Measurements from ENCODE around the gene CHRM4. TPM values are rescaled to one million over a fixed set of nuclear protein-coding genes. Genes with fewer than 3 reads are reported as not detected.

The CHRM4 gene
- total RNA-seq, 1 donor from 2014 or later, result 0.27 TPM

DNA sequence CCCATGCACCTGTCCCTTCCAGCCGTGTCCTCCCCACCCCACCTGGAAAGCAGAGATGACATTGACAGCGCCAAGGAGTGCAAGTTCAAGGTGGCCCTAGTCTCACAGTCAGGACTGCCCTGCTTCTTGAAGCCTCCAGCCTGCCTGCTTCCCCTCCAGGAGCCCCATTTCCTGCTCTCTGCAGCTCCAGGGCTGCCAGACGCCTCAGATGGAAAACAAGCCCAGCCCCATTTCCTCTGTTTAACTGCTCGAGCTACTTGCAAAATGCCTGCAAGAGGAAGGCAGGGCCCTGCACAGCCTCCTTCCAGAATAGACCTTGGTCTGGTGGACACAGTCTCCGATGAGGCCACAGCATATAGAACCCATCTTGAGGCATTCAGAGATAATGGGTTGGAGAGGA lies 49.3 kb downstream of the CHRM4 start:
- H3K36me3 Mint-ChIP-seq (ENCODE audit: low read depth, unreplicated experiment), result no peaks in the 10 kb centered on the region
- H3K4me1 Mint-ChIP-seq (ENCODE audit: low read depth, unreplicated experiment), result peaks cover 25% of the 10 kb centered on the region
- Histone ChIP-seq H3K27ac (ENCODE audit: low read depth, low read length) (no peak overlapping the region), H3K9ac (ENCODE audit: low read length) (no peak overlapping the region), H3K27me3 (ENCODE audit: insufficient read depth, low read length) (no peaks in the 10 kb centered on the region), H3K36me3 (ENCODE audit: insufficient read depth, low read length) (no peaks in the 10 kb centered on the region), H3K4me3 (ENCODE audit: insufficient read depth, low read depth, low read length) (no peak overlapping the region), H3K4me1 (ENCODE audit: insufficient read depth, low read length) (peaks cover 15% of the 10 kb centered on the region), H4K20me1 (ENCODE audit: insufficient read depth, low read length) (no peaks in the 10 kb centered on the region), H3K79me2 (ENCODE audit: insufficient read depth, low read length) (no peaks in the 10 kb centered on the region), H3K9me3 (ENCODE audit: insufficient read depth, low read depth, low read length) (no peaks in the 10 kb centered on the region), H3K4me2 (ENCODE audit: low read length) (no peak overlapping the region), H2AFZ (ENCODE audit: low read depth, low read length) (no peak overlapping the region)
- no peaks in the 10 kb centered on the region for H3K9me3 Mint-ChIP-seq (ENCODE audit: unreplicated experiment)
- FAIRE-seq (no peak), DNase-seq (ENCODE audit: low read depth) (no peak)
- H3K27me3 Mint-ChIP-seq (ENCODE audit: low read depth, unreplicated experiment), result peaks cover 2% of the 10 kb centered on the region
- no peak overlapping the region for H3K4me3 Mint-ChIP-seq (ENCODE audit: unreplicated experiment)
- no peak overlapping the region for H3K27ac Mint-ChIP-seq (ENCODE audit: unreplicated experiment)
- no peak for TF ChIP-seq EZH2 (IDR thresholded peaks at IDR 0.05; ENCODE audit: insufficient read depth, low read length)
- TF ChIP-seq, protein P1, sequence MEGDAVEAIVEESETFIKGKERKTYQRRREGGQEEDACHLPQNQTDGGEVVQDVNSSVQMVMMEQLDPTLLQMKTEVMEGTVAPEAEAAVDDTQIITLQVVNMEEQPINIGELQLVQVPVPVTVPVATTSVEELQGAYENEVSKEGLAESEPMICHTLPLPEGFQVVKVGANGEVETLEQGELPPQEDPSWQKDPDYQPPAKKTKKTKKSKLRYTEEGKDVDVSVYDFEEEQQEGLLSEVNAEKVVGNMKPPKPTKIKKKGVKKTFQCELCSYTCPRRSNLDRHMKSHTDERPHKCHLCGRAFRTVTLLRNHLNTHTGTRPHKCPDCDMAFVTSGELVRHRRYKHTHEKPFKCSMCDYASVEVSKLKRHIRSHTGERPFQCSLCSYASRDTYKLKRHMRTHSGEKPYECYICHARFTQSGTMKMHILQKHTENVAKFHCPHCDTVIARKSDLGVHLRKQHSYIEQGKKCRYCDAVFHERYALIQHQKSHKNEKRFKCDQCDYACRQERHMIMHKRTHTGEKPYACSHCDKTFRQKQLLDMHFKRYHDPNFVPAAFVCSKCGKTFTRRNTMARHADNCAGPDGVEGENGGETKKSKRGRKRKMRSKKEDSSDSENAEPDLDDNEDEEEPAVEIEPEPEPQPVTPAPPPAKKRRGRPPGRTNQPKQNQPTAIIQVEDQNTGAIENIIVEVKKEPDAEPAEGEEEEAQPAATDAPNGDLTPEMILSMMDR (IDR thresholded peaks at IDR 0.05; ENCODE audit: insufficient read depth, low read depth, low read length), result no peak

DNA sequence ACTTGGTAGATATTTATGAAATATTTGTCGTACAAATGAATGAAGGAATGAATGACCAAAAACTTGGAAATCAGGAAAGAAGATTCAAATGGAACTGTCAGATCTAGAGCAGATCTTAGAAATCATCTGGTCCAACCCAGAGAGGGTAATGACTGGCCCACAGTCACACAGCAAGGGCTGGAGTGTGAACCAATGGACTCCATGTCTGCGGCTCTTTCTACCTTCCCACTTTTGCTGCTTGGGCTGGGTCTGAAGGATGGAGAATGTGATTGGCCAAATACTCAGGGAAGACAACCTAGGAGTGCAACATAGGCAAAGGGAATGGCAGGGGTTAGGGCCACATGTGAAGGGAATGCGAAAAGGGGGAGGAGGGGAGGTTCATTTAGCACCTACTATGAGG lies 50.1 kb downstream of the CHRM4 start:
- Mint-ChIP-seq H3K4me3 (ENCODE audit: unreplicated experiment) (no peak overlapping the region), H3K27me3 (ENCODE audit: low read depth, unreplicated experiment) (peaks cover 5% of the 10 kb centered on the region), H3K27ac (ENCODE audit: unreplicated experiment) (no peak overlapping the region), H3K36me3 (ENCODE audit: low read depth, unreplicated experiment) (no peaks in the 10 kb centered on the region), H3K9me3 (ENCODE audit: unreplicated experiment) (no peaks in the 10 kb centered on the region), H3K4me1 (ENCODE audit: low read depth, unreplicated experiment) (peaks cover 20% of the 10 kb centered on the region)
- Histone ChIP-seq H3K9ac (ENCODE audit: low read length) (no peak overlapping the region), H3K27ac (ENCODE audit: low read depth, low read length) (no peak overlapping the region), H3K36me3 (ENCODE audit: insufficient read depth, low read length) (no peaks in the 10 kb centered on the region), H2AFZ (ENCODE audit: low read depth, low read length) (no peak overlapping the region), H3K4me2 (ENCODE audit: low read length) (no peak overlapping the region), H3K9me3 (ENCODE audit: insufficient read depth, low read depth, low read length) (no peaks in the 10 kb centered on the region), H3K27me3 (ENCODE audit: insufficient read depth, low read length) (no peaks in the 10 kb centered on the region), H3K4me1 (ENCODE audit: insufficient read depth, low read length) (peaks cover 15% of the 10 kb centered on the region), H3K79me2 (ENCODE audit: insufficient read depth, low read length) (no peaks in the 10 kb centered on the region), H3K4me3 (ENCODE audit: insufficient read depth, low read depth, low read length) (no peak overlapping the region), H4K20me1 (ENCODE audit: insufficient read depth, low read length) (no peaks in the 10 kb centered on the region)
- no peak for FAIRE-seq
- no peak for TF ChIP-seq EZH2 (IDR thresholded peaks at IDR 0.05; ENCODE audit: insufficient read depth, low read length)
- TF ChIP-seq, protein P1 (IDR thresholded peaks at IDR 0.05; ENCODE audit: insufficient read depth, low read depth, low read length), result no peak
- DNase-seq (ENCODE audit: low read depth), result no peak

DNA sequence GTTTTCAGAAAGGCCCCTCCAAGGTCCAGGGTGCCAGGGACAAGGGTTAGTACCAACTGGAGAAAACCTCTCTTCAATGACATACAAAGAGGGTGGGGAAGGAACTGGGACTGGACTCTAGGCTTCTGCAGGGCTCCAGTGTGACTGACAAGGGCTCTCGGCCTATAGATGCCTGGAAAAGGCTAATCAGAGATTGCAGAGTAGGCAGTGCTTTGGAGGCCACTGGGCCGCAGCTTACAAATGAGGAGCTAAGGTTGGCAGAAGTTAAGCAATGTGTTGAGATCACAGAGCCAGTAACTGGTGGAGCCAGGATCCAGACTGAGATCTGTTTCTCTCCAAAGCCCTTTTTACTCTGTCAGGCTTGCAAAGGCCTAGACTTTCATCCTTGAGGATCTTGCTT lies 51.8 kb downstream of the CHRM4 start:
- Mint-ChIP-seq H3K4me1 (ENCODE audit: low read depth, unreplicated experiment) (peaks cover 20% of the 10 kb centered on the region), H3K27me3 (ENCODE audit: low read depth, unreplicated experiment) (peaks cover 8% of the 10 kb centered on the region), H3K4me3 (ENCODE audit: unreplicated experiment) (no peak overlapping the region), H3K9me3 (ENCODE audit: unreplicated experiment) (no peaks in the 10 kb centered on the region), H3K36me3 (ENCODE audit: low read depth, unreplicated experiment) (no peaks in the 10 kb centered on the region), H3K27ac (ENCODE audit: unreplicated experiment) (no peak overlapping the region)
- Histone ChIP-seq H3K4me3 (ENCODE audit: insufficient read depth, low read depth, low read length) (no peak overlapping the region), H2AFZ (ENCODE audit: low read depth, low read length) (no peak overlapping the region), H3K36me3 (ENCODE audit: insufficient read depth, low read length) (no peaks in the 10 kb centered on the region), H3K4me2 (ENCODE audit: low read length) (no peak overlapping the region), H3K27ac (ENCODE audit: low read depth, low read length) (no peak overlapping the region), H3K9ac (ENCODE audit: low read length) (no peak overlapping the region), H3K9me3 (ENCODE audit: insufficient read depth, low read depth, low read length) (no peaks in the 10 kb centered on the region), H3K79me2 (ENCODE audit: insufficient read depth, low read length) (no peaks in the 10 kb centered on the region), H3K4me1 (ENCODE audit: insufficient read depth, low read length) (peaks cover 8% of the 10 kb centered on the region), H4K20me1 (ENCODE audit: insufficient read depth, low read length) (no peaks in the 10 kb centered on the region), H3K27me3 (ENCODE audit: insufficient read depth, low read length) (no peaks in the 10 kb centered on the region)
- TF ChIP-seq, protein P1 (IDR thresholded peaks at IDR 0.05; ENCODE audit: insufficient read depth, low read depth, low read length), result no peak
- no peak for TF ChIP-seq EZH2 (IDR thresholded peaks at IDR 0.05; ENCODE audit: insufficient read depth, low read length)
- DNase-seq (ENCODE audit: low read depth) (no peak), FAIRE-seq (no peak)
